Right renal pelvis (tissue), 4 donors: Measurements from ENCODE around the gene NKAIN4. TPM values are rescaled to one million over a fixed set of nuclear protein-coding genes. Genes with fewer than 3 reads are reported as not detected.
"Not testable (repeated sequence)": the region's sequence is repeated elsewhere in the genome, so short reads cannot be mapped to it uniquely, and the experiment has no call there.

ENCODE experiments used
- DNase-seq, 4 donors: peaks; one replicate each; pipeline ENCODE4 v3.0.0-alpha.2; 2013; ENCODE audit warnings: low read depth in 4 of 4, low spot score in 3 of 4, missing footprints in 1 of 4
- polyA plus RNA-seq, 4 donors: library from polyadenylated mRNA; unstranded; fragments of 120-200 nt; gene quantifications; one replicate each; pipeline ENCODE4 v1.2.1, GENCODE V29; 2013; ENCODE audit not compliant: insufficient read length in 4 of 4

NKAIN4 gene
- polyA plus RNA-seq, 4 donors: 26.0 to 41.5 (median 29.8) TPM

DNA sequence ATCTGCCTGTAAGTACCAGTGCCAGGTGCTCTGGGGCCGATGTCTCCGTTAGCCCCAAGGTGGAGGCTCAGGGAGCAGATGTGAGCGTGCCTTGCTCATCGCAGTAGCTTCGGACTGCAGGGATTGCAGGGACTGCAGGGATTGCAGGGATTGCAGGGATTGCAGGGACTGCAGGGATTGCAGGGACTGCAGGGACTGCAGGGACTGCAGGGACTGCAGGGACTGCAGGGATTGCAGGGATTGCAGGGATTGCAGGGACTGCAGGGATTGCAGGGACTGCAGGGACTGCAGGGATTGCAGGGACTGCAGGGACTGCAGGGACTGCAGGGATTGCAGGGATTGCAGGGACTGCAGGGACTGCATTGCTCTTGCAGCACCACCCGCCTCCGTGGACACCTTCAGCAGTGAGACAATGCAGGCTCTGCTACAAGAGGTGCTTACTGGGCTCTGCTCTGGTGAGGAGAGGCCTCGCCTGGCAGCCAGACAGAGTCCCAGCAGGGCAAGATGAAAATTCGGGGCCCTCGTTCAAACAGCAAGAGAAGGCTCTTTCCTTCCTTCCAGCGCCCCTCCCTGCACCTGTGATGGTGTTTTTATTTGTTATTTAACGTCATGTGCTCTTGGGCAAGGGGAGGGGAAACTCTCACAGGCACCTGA is 32.7 kb downstream of the NKAIN4 start:
- DNase-seq: not testable (repeated sequence)

GRCh38 chr20:63220696-63221399 is 33.4 kb downstream of the NKAIN4 start:
- DNase-seq: no peak

GRCh38 chr20:63219866-63220521 is 34.3 kb downstream of the NKAIN4 start:
- DNase-seq: no peak

- no peak for DNase-seq
Observed at GRCh38 chr20:63219447-63219821, 34.8 kb downstream of the NKAIN4 start.

DNA sequence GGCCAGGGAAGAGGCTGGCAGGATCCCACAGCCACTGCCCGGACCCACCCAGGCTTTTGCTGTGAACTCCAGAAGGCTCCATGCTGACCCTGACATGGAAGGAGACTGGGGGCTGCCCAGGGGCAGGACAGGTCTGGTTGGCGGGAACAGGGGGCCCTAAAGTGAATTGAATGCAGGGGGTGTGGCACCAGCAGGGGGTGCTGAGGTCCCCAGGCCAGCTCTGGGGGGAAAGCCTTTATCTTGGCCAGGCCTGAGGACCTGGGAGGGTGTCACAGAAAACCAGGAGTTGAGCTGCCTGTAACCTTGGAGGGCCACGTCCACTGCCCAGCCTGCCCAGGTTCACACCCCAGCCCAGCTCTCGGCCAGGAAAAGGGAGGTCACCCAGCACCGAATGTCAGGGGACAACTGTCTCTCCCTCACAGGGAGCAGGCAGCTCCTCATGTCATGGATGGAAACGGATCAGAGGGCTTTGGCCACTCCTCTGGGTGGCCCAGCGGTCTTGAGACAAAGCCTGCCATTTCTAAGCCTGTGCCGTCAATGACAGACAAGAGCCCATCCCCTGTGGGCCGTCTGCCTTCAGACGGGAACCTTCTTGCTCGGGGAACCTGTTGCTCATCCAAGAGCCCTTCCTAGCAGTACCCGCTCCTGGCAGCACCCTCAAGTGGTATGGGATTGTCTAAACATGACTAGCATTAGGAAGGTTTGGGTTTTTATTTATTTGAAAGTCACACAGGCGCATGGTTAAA is 35.4 kb downstream of the NKAIN4 start:
- DNase-seq: no peak

DNA sequence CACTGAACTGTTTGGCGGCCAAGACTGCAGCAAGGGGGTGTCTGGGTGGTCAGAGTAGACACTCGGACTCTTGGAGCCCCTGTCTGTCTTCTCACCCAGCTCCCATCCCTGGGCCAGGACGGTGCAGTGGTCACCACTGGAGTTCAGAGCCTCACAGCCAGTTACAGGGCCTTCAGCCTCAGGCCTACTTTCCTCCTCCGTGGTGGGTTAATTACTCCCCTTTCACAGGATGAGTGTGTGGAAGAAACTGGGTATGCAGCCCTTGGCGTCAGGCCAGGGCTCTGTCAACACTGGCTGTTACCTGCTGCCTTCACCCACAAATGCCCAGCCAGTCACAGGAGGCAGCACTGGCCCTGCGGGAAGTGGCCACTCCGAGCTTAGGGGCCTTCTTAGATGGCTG is 36.6 kb downstream of the NKAIN4 start:
- DNase-seq: no peak

- no peak for DNase-seq
Observed at GRCh38 chr20:63216849-63217471, 37.3 kb downstream of the NKAIN4 start.

- peak; percentile 89 to 92 (median 92) for DNase-seq
Observed at GRCh38 chr20:63216041-63216848, 38.0 kb downstream of the NKAIN4 start, which contains the start of gene YTHDF1. YTHDF1 (minus strand) TSS chr20:63216131; CDS start chr20:63215892, 239 bp downstream.

DNA sequence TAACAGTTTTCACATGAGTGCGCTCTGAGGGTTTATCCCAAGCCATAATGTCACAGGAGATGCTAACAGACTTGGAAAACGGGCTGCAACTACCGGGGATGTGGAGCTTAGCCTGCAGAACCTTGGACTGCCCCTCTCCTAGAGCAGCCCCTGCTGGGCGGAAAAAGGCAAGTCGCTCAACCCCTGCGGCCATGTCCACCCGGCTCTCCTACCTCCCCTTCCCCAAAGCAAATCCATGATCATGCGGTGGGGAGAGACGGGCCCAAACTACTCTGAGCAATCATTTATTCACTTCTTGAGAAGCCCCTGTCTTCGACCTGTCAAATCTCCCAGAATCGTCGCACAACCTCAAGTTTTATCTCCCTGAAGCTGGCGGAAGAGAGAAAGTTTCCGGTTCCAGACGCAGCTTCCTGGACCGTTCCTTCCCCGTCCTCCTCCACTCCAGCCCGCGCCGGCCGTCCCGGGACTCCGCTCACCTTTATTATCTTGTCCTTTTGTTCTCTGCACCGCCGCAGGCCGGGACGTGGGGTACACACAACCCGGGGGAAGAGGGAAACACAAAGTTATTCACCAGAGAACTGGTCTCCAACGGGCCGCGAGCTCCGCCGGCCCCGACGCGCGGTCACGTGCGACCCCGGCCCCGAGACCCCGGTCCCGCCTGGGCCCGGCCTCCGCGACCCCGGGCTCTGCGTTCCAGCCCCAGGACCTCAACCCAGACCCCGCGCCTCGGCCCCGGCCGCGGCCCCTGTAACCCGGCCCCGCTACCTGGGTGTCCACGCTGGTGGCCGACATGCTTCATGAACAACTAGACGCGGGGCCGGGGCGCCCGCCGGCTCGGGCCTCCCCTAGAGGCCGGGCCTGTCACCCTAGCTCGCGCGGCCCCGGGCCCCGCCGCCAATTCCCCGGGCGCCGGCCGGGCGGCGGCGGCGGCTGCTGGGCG is 38.9 kb downstream of the NKAIN4 start:
- DNase-seq: no peak

GRCh38 chr20:63214514-63214913 is 39.7 kb downstream of the NKAIN4 start:
- DNase-seq: no peak

- DNase-seq: no peak
Observed at GRCh38 chr20:63212792-63213191, 41.5 kb downstream of the NKAIN4 start.

GRCh38 chr20:63212393-63212730 is 41.9 kb downstream of the NKAIN4 start:
- DNase-seq: no peak

DNA sequence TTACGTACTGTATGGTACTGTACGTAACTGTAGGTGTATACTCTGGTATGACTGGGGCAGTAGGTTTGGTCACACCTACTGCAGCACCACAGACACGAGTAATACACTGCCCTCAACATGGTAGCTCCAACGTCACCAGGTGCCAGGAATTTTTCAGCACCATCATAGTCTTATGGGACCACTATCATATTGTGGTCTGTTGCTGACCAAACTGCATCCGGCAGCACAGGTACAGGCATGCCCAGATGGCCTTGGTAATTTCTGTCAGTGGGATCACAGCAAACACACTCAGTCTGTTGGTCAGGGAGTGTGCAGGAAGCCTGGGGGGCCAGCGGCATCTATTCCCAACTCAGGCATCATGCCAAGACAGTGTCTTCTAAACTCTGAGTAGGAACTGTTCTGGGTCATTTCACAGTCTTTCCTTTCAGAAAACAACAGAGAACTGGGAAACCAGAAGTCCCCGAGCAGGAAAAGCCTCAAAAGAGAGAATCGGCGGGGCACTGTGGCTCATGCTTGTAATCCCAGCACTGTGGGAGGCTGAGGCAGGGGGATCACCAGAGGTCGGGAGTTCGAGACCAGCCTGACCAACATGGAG is 44.2 kb downstream of the NKAIN4 start:
- DNase-seq: no peak

DNA sequence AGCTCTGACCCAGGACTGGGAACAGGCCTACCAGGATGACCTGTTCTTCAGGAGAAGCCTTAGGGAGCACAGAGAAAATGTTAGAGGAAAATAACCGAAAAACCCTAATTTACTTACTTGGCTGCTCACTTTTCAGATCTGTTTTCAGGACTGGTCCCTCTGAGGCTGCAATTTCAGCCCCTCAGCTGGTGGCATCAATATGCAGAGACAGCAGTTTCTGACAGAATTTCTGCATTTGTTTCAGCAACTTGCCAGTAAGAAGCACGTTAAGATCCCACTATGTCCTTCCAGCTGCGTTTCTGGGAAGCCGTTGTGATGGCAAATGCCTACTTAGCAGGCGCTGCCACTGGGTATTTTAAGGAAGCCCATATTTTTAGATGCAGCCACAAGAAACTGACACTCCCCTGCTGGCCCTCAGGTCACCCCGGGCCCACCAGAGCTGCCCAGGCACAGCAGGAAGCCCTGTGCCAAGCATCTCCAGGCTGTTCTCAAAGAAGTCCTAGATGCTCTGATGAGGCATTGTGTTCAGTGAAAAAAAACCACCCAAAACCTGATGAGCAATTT is 45.8 kb downstream of the NKAIN4 start:
- DNase-seq: no peak

DNA sequence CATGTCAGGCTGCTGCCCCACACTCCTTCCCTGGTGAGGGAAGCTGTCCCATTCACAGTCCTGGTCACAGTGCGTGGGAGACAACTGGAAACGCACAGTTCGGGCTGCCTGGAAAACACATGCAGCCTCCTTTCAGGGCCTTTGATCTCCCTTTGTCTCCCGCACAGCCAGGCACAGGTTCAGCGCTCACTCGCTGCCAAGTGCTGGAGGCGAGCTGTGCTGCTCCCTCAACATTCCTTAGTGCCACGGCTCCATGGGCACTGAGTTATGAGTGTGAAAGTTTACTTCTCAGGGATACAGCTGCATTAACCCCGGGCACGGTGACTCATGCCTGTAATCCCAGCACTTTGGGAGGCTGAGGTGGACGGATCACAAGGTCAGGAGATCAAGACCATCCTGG is 47.4 kb downstream of the NKAIN4 start:
- no peak for DNase-seq

DNA sequence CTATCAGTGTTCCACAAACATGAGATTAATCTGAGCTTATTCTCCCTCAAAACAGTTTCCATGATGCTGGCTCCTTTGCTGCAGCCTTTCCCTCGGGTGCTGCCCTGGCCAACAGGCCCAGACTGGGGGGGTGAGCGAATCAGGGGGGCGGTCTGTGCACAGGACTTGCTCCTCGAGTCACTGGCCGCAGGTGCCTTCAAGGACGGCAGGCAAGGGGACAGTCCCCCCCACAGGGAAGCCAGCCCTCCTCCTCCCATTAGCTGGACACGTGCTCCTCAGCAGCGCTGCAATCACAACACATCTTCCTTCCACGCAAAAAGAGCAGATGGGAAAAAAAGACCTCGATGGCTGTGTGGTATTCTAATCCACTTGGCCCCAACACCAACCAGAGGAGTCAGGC is 48.4 kb downstream of the NKAIN4 start:
- DNase-seq: no peak

DNA sequence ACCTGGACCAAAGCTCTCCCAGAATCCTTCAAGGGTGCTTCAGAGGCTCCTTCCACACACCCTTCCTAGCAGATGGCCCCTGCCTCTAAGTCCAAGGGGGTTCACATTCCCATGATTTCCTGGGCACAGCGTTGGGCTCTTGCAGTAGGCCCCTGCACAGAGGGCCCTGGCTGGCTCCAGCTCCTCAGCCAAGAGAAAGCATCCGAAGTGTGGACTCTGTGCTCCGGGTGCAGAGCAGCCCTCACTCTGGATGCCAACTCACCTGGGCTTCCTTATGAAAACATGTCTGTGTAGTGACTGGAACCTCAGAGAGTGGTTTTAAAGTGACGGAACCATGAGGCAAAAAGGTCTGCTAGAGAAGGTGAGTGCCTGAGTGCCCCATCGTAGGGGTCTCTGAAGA is 49.9 kb downstream of the NKAIN4 start:
- no peak for DNase-seq
